ENCODE data around the gene CYP1B1.
"Not testable (repeated sequence)": the region's sequence is repeated elsewhere in the genome, so short reads cannot be mapped to it uniquely, and the experiment has no call there.

The CYP1B1 gene

GRCh38 chr2:38032946-38033345 lies 43.0 kb downstream of the CYP1B1 start:
- no peak for DNase-seq

- peak; percentile 32 for DNase-seq
These were observed 45.2 kb downstream of the CYP1B1 start for GRCh38 chr2:38030635-38031355.

- DNase-seq: no peak
These were observed 46.4 kb downstream of the CYP1B1 start for GRCh38 chr2:38029512-38029911.

GRCh38 chr2:38028829-38029228 lies 47.1 kb downstream of the CYP1B1 start:
- DNase-seq: no peak

GRCh38 chr2:38026846-38027245 lies 49.1 kb downstream of the CYP1B1 start:
- no peak for DNase-seq

GRCh38 chr2:38021589-38021988 lies 54.4 kb downstream of the CYP1B1 start:
- DNase-seq: no peak

- DNase-seq: not testable (repeated sequence)
These were observed 55.4 kb downstream of the CYP1B1 start for GRCh38 chr2:38020359-38021069.

- DNase-seq: no peak
These were observed 58.1 kb downstream of the CYP1B1 start for GRCh38 chr2:38017836-38018235.

Measured in femur (tissue), 1 donor.